ENCODE results near the gene ERVW-1. TPM values are rescaled to one million over a fixed set of nuclear protein-coding genes. Genes with fewer than 3 reads are reported as not detected.
"Not testable (repeated sequence)": the region's sequence is repeated elsewhere in the genome, so short reads cannot be mapped to it uniquely, and the experiment has no call there.

Gene ERVW-1, protein sequence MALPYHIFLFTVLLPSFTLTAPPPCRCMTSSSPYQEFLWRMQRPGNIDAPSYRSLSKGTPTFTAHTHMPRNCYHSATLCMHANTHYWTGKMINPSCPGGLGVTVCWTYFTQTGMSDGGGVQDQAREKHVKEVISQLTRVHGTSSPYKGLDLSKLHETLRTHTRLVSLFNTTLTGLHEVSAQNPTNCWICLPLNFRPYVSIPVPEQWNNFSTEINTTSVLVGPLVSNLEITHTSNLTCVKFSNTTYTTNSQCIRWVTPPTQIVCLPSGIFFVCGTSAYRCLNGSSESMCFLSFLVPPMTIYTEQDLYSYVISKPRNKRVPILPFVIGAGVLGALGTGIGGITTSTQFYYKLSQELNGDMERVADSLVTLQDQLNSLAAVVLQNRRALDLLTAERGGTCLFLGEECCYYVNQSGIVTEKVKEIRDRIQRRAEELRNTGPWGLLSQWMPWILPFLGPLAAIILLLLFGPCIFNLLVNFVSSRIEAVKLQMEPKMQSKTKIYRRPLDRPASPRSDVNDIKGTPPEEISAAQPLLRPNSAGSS
- polyA plus RNA-seq (ENCODE audit: insufficient read length) = 1.4 TPM

DNA sequence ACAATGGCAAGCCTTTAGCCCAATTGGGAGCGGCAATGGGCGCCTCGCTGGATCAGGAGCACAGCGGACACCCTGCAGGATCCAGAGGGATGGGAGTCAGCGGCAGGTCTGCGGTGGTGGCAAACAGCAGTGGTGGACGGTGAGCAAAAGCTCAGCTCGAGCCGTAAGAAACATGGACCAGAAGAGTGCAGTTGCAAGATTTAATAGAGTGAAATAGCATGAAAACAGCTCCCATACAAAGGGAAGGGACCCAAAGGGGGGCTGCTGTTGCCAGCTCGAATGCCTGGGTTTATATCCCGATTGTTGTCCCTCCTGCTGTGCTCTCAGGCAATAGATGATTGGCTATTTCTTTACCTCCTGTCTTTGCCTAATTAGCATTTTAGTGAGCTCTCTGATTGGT lies at the start of gene ERVW-1:
Gene ERVW-1 (minus strand): TSS at position 266 of the 400 bp plus-strand sequence. CDS start 7,565 bp downstream, outside the sequence.
- DNase-seq (ENCODE audit: low read depth) = not testable (repeated sequence)

DNA sequence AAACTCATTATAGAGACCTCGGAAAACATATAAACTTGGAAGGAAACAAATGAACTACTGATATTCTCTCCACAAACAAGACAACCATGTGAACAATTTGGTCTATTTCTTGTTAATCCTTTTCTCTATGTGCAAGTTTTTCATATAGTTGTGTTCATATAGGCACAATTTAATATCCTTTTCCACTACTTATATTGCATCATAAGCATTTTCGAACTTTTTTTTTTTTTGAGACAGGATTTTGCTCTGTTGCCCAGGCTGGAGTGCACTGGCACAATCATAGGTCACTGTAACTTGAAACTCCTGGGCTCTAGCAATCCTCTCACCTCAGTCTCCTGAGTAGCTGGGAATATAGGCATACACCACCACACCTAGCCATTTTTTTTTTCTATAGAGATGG lies 45.4 kb upstream of the ERVW-1 start:
- DNase-seq (ENCODE audit: low read depth) = no peak

DNA sequence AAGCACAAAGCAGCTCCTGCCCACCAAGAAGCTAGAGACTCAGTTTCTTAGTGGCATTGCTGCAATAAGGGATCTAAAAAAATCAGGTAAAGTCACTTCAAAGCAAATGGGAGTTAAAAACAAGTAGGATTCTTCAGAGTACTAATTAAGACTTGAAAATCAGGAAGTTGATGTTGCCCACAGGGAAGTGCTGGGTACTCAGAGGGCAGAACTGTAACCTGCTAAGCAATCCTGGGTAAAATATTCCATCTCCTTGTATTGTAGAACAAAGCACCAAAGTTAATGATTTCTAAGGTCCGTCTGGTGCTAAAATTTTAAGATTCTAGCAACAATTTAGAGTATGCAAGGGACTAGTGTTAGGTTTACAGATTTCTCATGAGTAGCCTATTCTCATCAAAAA lies 42.3 kb upstream of the ERVW-1 start:
- DNase-seq (ENCODE audit: low read depth) = no peak

DNA sequence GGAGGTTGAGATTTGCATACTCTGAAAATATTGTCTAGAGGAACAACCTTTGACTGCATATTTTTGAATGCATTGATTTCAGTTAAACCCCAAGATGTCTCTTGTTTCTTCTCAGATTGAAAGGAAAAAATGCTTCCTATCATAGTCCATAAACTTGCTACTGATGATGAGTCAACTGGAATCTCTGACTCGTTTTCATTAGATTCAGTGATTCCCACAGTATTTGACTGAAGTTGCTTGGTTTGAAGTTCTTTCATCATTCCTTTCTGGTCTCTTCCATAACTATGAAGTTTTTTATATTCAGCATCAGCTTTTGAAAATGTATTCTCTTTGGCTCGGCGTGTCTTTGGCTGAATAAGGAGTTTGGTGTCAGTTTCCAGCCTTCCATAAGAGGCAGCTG lies 39.9 kb upstream of the ERVW-1 start:
- no peak for DNase-seq (ENCODE audit: low read depth)

DNA sequence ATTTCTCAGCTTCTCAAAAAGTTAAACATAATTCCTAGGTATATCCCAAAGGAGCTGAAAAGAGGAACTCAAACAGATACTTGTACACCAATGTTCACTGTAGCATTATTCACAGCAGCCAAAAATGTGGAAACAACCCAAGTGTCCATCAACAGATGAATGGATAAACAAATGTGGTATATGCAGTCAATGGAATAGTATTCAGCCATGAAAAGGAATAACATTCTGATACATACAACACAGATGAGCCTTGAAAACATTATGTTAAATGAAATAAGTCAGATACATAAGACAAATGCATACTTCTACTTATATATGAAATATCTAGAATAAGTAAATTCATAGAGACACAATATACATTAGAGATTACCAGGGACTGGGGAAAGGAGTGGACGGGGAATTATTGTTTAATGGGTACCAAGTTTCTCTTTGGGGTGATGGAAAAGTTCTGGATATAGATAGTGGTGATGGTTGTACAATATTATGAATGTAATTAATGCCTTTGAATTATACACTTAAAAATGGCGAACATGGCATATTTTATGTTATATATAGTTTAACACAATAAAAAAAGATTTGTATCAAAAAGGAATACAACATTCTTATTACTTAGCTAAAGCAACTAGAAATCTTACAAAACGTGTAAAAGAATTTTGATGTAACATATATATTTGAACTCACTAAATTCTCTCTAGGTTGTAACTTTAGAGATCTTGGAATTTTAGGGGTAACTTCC lies 35.6 kb upstream of the ERVW-1 start:
- no peak for DNase-seq (ENCODE audit: low read depth)

DNA sequence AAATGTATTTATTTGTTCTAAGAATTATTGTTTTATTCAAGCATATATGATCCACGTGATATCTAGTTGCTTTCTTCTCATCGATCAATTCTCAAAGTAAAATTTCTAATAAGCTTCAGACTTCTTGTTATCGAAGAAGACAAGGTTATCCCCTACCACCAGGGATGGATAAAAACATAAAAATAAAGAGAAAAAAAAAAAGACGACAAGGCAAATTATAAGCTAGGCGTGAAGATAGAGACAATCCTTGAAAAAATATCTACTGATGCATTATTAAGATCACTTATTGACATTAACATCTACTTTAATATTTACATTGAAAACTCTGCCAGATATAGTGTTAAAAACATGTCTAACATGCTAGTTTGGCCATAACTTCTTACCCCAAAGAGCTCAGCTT lies 31.2 kb upstream of the ERVW-1 start:
- DNase-seq (ENCODE audit: low read depth) = no peak

DNA sequence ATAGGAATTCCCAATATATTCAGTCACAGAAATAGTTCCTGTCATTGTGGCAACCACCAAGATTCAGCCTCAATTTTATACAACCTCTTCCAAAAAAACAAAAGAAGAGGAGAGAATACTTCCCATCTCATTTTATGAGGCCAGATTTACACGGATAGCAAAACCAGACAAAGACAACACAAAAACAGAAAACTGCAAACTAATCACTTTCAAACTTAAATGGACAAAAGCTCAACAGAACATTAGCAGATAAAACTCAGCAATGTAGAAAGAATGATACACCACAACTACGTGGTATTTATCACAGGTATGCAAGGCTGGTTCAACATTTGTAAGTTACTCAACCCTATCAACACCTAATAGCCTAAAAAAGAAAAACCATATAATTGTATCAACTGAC lies 28.6 kb upstream of the ERVW-1 start:
- no peak for DNase-seq (ENCODE audit: low read depth)

DNA sequence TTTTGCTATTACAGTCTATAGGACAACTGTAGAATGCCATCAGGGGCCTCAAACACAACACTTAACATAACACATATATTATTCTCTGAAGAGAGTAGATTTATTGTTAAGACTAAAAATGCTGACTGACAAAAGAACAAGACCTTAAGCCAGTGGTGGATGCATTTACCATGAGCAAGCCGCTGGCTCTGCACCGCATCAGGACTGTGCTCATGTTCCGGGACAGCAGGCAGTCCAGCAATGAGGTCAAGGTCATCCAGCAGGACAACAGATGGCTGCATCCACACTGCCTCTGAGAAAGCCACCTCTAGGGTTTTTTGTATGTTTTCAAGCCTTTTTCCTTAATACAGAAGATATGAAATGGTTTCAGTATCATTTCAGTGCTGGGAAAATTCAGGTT lies 26.8 kb upstream of the ERVW-1 start:
- no peak for DNase-seq (ENCODE audit: low read depth)

DNA sequence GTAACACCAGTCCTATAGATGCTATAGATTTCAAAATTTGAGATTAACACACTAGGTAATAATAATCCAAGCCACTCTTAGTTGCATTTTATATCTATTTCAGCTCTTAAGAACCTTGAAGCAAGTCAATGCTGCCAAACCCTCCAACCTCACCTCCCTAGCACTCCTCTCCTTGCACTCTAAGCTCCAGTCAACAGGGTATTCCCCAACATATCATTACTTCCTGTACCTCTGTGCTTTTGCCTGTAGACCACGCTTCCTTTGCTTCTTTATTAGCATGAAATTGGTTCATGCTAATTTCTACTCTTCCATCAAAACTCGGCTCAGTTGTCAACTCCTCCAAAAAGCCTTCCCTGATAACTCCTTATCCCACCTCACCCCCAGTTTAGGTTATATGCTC lies 26.0 kb upstream of the ERVW-1 start:
- DNase-seq (ENCODE audit: low read depth) = no peak

DNA sequence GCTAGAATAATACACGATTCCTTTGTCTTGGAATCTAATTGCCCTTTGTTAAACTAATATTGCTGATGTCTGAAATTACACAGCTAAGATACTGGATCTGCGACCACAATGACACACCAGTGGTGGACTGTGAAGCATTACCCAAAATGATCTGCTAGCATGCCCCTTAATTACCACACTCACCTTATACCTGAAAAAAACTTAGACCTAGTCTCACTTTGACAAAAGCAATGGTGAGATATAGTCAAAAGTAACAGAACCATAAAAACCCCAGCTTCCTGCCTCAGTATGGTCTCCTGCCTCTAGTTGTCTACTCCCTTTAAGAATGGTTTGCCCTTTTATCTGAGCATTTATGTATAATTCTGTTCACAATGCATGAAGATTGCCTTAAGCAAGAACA lies 20.8 kb upstream of the ERVW-1 start:
- no peak for DNase-seq (ENCODE audit: low read depth)

DNA sequence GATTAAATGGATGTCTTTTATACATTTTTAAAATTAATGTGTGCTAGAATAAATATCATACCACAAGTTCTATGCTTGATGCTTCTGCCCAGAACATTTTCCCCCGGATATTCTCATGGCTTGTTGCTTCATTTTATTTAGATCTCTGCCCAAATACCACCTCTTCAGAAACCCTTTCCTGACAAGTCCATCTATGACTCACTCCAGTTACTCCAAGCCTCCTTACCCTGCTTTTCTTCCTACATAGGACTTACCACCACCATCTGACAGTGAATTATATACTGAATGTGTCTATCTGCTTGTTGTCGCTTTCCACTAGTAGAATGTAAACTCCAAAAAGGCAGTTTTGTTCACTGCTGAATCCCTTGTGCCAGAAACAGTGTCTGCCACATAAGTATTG lies 19.1 kb upstream of the ERVW-1 start:
- no peak for DNase-seq (ENCODE audit: low read depth)

DNA sequence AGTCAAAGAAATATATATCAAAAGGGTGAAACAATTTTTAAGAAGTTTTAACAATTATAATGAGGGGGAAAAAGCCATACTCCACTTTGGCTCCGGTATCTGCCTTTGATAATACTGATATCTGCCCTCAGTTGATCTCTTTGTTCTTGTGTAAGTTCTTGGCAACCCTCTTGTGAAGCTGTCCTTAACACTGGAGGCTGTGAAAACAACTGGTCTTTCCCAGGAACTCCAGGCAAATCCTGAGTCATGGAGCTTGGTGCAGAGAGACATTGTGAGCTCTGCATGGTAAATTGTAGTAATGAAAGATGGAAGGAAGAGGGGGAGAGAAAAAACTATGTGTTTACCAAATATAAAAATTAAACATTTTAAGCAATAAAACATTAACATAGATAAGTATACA lies 11.9 kb upstream of the ERVW-1 start:
- no peak for DNase-seq (ENCODE audit: low read depth)

DNA sequence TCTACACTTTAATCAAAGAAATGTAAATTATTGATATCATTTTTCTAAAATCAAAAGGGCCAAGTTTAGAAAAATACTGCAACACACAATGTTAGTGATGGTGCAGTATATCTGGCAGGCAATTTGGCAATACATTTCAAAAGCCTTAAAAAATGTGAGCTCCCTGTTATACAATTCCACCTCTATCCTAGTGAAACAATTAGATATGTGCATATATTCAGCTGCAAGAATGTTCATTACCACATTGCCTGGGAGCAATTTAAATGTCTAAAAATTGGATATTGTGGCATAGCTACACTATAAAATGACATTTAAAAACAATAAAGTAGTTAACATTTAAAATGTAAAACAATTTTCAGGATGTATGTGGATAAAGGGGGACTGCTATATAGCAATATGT lies 10.1 kb upstream of the ERVW-1 start:
- DNase-seq (ENCODE audit: low read depth) = no peak

DNA sequence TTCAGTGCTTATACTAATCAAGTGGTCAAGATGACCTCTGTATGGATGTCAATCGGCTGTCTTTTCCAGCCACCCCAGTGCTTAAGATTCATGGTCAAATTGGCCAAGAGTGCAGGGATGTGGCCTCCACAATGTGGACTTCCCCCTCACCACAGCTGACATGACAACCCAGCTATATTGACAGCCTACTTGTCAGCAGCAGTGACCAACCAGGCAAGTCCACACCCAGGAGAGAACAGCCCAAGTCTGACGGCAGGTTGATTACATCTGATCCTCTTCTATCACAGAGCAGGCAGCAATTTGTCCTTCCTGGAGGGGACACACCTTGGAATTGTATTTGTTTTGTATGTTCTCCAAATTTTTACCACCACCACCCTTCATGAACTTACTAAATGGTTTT lies 8.2 kb upstream of the ERVW-1 start:
- DNase-seq (ENCODE audit: low read depth) = no peak

DNA sequence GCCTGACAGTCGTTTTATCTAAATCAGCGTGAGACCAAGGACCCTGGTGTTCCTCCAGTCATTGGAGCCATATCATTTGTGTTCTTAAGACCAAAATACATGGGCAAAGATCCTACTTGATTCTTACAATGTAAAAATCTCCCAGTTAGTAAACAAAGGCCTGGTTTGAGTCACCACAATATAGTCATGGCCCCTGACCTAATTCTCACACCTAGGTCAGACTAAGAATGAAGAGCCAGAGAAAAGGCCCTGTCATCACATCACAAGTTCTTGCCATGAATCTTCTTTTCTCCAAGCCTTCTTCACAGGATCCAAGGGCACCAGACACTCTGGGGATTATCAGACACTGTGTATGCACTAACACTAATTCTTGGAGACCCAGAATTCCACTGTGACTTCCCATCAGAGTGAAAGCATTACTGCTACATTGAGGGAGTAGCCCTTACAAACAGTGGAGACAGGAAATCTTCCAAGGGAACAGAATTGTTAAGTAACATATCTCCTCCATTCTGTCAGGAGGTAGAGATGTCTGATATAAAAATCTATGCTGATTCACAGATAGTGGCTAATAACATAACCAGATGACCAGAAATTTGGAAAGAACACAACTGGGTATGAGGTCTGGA lies 7.6 kb upstream of the ERVW-1 start:
- DNase-seq (ENCODE audit: low read depth) = no peak

DNA sequence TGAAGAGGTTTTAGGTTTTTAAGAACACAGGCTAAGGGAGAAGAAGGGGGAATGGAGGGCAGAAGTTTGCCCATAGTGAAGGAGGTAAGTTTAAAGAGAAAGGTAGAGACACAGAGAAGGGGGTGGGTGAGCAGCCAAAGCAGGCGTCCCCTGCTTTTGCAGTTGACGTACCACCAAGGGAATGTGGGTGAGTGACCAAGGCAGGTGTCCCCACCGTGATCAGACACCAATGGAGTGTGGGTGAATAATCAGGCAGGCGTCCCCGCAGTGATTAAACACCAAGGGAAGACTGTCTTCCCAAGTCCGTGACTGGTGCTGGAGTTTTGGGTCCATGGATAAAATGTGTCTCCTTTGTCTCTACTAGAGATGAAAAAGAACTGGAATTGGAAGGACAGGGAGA lies 6.5 kb upstream of the ERVW-1 start:
- DNase-seq (ENCODE audit: low read depth) = not testable (repeated sequence)

DNA sequence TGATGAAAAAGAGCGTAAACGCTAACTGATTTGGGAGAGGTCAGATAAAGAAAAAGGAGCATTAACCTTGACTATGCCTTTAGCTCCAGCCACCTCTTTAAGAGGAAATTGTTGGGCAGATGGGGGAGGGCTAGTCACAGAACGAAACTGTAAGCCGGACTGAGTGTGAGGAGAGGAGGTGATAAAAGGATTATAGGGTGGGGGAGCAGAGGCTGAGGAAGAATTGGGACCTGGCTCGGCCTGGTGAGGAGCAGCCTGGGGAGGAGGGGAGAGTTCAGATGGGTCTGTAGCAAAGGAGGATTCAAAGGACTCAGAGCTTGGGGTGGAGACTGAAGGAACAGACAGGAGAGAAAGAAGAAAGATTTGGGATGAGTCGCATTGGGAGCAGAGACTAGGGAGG lies 5.9 kb upstream of the ERVW-1 start:
- not testable (repeated sequence) for DNase-seq (ENCODE audit: low read depth)

DNA sequence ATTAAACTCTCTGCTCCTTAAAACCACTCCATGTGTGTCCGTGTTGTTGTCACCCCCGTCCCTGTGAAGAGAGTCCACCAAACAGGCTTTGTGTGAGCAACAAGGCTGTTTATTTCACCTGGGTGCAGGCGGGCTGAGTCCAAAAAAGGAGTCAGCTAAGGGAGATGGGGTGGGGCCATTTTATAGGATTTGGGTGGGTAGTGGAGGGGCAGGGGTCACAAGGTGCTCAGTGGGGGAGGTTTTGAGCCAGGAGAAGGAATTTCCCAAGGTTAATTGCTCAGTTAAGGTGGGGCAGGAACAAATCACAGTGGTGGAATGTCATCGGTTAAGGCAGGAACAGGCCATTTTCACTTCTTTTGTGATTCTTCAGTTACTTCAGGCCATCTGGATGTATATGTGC lies 1.4 kb upstream of the ERVW-1 start:
- DNase-seq (ENCODE audit: low read depth) = not testable (repeated sequence)

DNA sequence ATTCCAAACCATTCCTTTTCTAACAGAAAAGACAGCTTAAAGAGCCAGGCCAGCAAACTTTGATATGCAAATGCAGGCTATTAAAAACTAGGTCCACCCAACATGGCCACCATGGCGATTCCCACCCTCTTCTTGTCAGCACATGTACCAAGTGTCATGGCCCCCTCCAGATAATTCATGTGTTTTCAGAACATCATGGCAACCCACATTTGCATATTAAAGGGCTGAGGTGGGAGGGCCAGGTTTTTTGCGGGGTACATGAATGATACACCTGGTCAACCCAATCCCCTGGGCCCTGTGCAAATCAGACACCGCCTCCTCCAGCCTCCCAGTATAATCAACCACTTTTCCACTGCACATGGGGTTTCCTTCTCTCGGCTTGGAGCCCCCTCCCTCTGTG lies 965 bp upstream of the ERVW-1 start:
- DNase-seq (ENCODE audit: low read depth) = no peak

DNA sequence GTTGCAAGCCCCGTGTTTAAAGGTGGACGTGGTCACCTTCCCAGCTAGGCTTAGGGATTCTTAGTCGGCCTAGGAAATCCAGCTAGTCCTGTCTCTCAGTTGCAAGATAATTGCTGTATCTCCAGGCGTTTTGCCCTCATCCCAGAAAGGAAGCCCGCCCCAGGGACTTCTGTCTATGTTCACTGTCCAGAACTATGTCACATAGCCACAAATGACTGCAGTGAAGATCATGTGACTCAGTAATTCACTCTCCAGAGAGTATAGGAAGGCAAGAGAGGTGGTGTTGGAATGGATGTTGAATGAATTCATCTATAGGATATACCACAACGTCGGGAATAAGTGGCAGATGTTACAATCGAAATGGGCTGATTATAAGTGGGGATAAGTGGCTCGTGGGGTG lies 349 bp upstream of the ERVW-1 start:
- no peak for DNase-seq (ENCODE audit: low read depth)

DNA sequence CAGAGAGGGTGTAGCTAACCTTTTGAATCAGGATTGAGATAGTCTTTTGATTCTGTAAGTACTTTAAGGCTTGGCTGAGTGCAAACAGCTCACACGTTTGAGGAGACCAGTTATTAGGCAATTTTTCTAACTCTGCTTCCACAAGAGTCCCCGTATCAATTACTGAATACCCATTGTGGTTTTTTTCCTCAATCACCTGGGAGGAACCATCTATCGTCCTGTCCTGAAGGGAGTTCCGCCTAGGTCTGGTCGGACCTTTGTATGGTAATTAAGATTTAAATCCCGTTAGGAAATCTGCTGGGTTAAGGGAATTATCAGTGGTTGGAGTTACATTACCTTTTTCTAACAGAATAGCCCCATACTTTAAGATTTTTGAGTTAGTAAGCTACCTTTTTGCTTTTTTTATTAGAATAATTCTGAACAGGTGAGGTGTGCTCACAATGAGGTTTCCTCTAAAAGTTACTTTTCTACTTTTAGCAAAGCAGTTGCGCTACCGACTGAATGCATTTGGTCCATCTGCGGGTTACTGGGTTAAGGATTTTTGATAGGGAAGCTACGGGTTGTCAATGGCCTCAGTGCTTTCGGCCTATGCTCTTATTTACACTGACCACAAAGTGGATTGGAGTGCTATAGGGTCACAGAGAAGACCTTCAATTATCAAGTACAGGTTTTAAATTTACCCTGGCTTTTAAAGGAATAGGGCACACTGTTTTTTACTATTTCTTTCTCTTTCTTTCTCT lies 1.7 kb downstream of the ERVW-1 start:
- DNase-seq (ENCODE audit: low read depth) = not testable (repeated sequence)
